K562 (cell line): ENCODE results near the gene DNAJC18. TPM values are rescaled to one million over a fixed set of nuclear protein-coding genes. Genes with fewer than 3 reads are reported as not detected.

ENCODE experiments used
- ATAC-seq: fragments of 200-7000 bp; cut with Tn5 transposase; 3 replicates; pipeline ENCODE4 v1.9.1; 2020; ENCODE audit warnings: moderate library complexity
- BruUV-seq: library from RNA; stranded (reverse); fragments of 400-500 nt; replicated peaks from 2 replicates; lab custom pipeline; 2021; lab: Mats Ljungman, UMichigan
- CTCF ChIA-PET: fragments of 300-600 bp; formaldehyde crosslinking; extraction: SDS; loops from one replicate; lab custom pipeline; 2021; ENCODE audit warnings: low intra/inter-chr PET ratio; lab: Yijun Ruan, JAX
- POLR2A ChIA-PET: fragments of 300-600, 350-650 bp; sonication (Branson Sonifier 250); formaldehyde crosslinking; extraction: SDS; loops from one replicate; lab custom pipeline; 2021; ENCODE audit warnings: antibody characterized with exemption, inconsistent platforms; lab: Yijun Ruan, JAX
- DNase-seq, 4 experiments: peaks; one replicate each; pipeline versions ENCODE4 v3.0.0 to v3.0.0-alpha.2; 2011 to 2018; ENCODE audit warnings: low spot score in 3 of 4, mixed read lengths in 3 of 4; ENCODE audit errors: extremely low read depth in 1 of 4
- FAIRE-seq: peaks from 2 replicates; lab custom pipeline; 2011; peaks lifted over from hg19 to GRCh38; lab: Jason Lieb, UNC
- H2AFZ ChIP-seq: 2 replicates; pipeline ENCODE4 v1.6.0; 2011; ENCODE audit warnings: low read depth, low read length, control low read depth, inconsistent platforms
- H3K27ac ChIP-seq: fragments of 200-600 bp; 3 replicates; pipeline ENCODE4 v1.8.0; 2011; ENCODE audit warnings: low read depth, mild to moderate bottlenecking, control low read depth, inconsistent platforms, low read length, moderate library complexity, mixed read lengths; ENCODE audit errors: extremely low read depth
- H3K27me3 ChIP-seq, 2 experiments: fragments of 300-600 bp in 1 of 2; 2 replicates in 1 of 2; 3 replicates in 1 of 2; pipeline versions ENCODE4 v1.6.0 to v1.8.0; 2011; ENCODE audit warnings: inconsistent platforms in 2 of 2, low read length in 2 of 2, mild to moderate bottlenecking in 1 of 2, mixed read lengths in 1 of 2, moderate library complexity in 1 of 2; ENCODE audit not compliant: control insufficient read depth in 2 of 2, insufficient read depth in 2 of 2
- H3K36me3 ChIP-seq: fragments of 300-600 bp; 3 replicates; pipeline ENCODE4 v1.8.0; 2011; ENCODE audit warnings: mild to moderate bottlenecking, low read length, inconsistent platforms; ENCODE audit not compliant: control insufficient read depth, insufficient read depth
- H3K4me1 ChIP-seq, 2 experiments: fragments of 200-600 bp in 1 of 2; replicated peaks in 1 of 2; 2 replicates in 1 of 2; 3 replicates in 1 of 2; pipeline versions ENCODE4 v1.5.1 to v1.8.0; 2011; ENCODE audit warnings: inconsistent platforms in 2 of 2, low read length in 2 of 2, mild to moderate bottlenecking in 1 of 2, mixed read lengths in 1 of 2, moderate library complexity in 1 of 2; ENCODE audit not compliant: control insufficient read depth in 2 of 2, insufficient read depth in 2 of 2
- H3K4me2 ChIP-seq: 2 replicates; pipeline ENCODE4 v1.6.1; 2011; ENCODE audit warnings: low read length, control low read depth, inconsistent platforms, mixed read lengths; ENCODE audit not compliant: insufficient read depth
- H3K4me3 ChIP-seq: fragments of 200-600 bp; sonication (generic), shearing (Covaris generic); 2 replicates; pipeline ENCODE4 v1.5.1; 2016; ENCODE audit warnings: control low read depth, inconsistent platforms
- H3K79me2 ChIP-seq: fragments of 200-600 bp; 3 replicates; pipeline ENCODE4 v1.8.0; 2011; ENCODE audit warnings: low read length, inconsistent platforms; ENCODE audit not compliant: control insufficient read depth, insufficient read depth
- H3K9ac ChIP-seq, 2 experiments: 2 replicates each; pipeline versions ENCODE4 v1.6.0 to v1.6.1; 2011; ENCODE audit warnings: low read depth in 2 of 2, low read length in 2 of 2, control low read depth in 1 of 2, inconsistent platforms in 1 of 2, mild to moderate bottlenecking in 1 of 2, mixed read lengths in 1 of 2; ENCODE audit not compliant: insufficient read depth in 1 of 2
- H3K9me1 ChIP-seq: one replicate; pipeline ENCODE4 v1.6.0; 2011; ENCODE audit warnings: inconsistent platforms, mild to moderate bottlenecking, low read length, moderate library complexity; ENCODE audit not compliant: control insufficient read depth, insufficient read depth
- H3K9me3 ChIP-seq: replicated peaks from 2 replicates; pipeline ENCODE4 v1.5.1; 2011; ENCODE audit warnings: low read depth, low read length, inconsistent platforms; ENCODE audit not compliant: control insufficient read depth, insufficient read depth
- H4K20me1 ChIP-seq: replicated peaks from 2 replicates; pipeline ENCODE4 v1.6.1; 2011; ENCODE audit warnings: low read length, inconsistent platforms, mixed read lengths; ENCODE audit not compliant: control insufficient read depth, insufficient read depth
- ARID1B ChIP-seq: fragments of 450-650 bp; IDR thresholded peaks from 2 replicates; pipeline ENCODE4 v1.6.1; 2016; ENCODE audit warnings: antibody characterized with exemption, mild to moderate bottlenecking, inconsistent platforms
- CBFA2T3 ChIP-seq: fragments of 450-650 bp; IDR thresholded peaks from 2 replicates; pipeline ENCODE4 v1.6.1; 2017
- DDX20 ChIP-seq: fragments of 450-650 bp; IDR thresholded peaks from 2 replicates; pipeline ENCODE4 v1.6.1; 2016; ENCODE audit warnings: missing genetic modification characterization, low read depth, mild to moderate bottlenecking, missing compliant biosample characterization, moderate library complexity
- FOSL1 ChIP-seq: fragments of 200-800 bp; sonication (Bioruptor generic); conservative IDR thresholded peaks from 2 replicates; pipeline ENCODE4 v1.6.1; 2016; ENCODE audit warnings: missing genetic modification characterization, missing compliant biosample characterization
- JUND ChIP-seq, 2 experiments: IDR thresholded peaks; 2 replicates in 1 of 2; 3 replicates in 1 of 2; pipeline ENCODE4 v1.6.1; 2011; ENCODE audit warnings: borderline replicate concordance in 2 of 2, low read depth in 2 of 2, low read length in 2 of 2, improper control_type of control experiment in 1 of 2, missing biosample characterization in 1 of 2, missing genetic modification characterization in 1 of 2, missing genetic modification reagents in 1 of 2
- PHF20 ChIP-seq: fragments of 450-650 bp; IDR thresholded peaks from 2 replicates; pipeline ENCODE4 v1.6.1; 2018; ENCODE audit not compliant: partially characterized antibody
- POU5F1 ChIP-seq: fragments of 150-350 bp; IDR thresholded peaks from 2 replicates; pipeline ENCODE4 v1.6.1; 2014; ENCODE audit warnings: borderline replicate concordance, low read length, low read depth, mild to moderate bottlenecking; ENCODE audit not compliant: partially characterized antibody
- PTTG1 ChIP-seq: fragments of 450-650 bp; IDR thresholded peaks from 2 replicates; pipeline ENCODE4 v1.6.1; 2016; ENCODE audit warnings: low read depth, mild to moderate bottlenecking, missing genetic modification characterization, missing compliant biosample characterization
- SETDB1 ChIP-seq: IDR thresholded peaks from one replicate; pipeline ENCODE4 v1.6.1; 2012; ENCODE audit warnings: low read length, control low read depth, inconsistent platforms
- SIN3A ChIP-seq, 2 experiments: fragments of 150-350 bp in 1 of 2; IDR thresholded peaks; 2 replicates each; pipeline ENCODE4 v1.6.1; 2011 to 2016; ENCODE audit warnings: borderline replicate concordance in 2 of 2, low read depth in 2 of 2, low read length in 2 of 2, mild to moderate bottlenecking in 2 of 2, moderate library complexity in 2 of 2; ENCODE audit not compliant: control insufficient read depth in 1 of 2
- TCF3 ChIP-seq: sonication (generic); formaldehyde crosslinking; IDR thresholded peaks from 2 replicates; pipeline ENCODE4 v1.4.0; 2020; ENCODE audit warnings: mild to moderate bottlenecking, missing genetic modification reagents
- TEAD4 ChIP-seq, 2 experiments: sonication (generic) in 1 of 2; formaldehyde crosslinking in 1 of 2; IDR thresholded peaks; 2 replicates each; pipeline versions ENCODE4 v1.6.1 to v1.8.0; 2012 to 2022; ENCODE audit warnings: borderline replicate concordance in 1 of 2, inconsistent platforms in 1 of 2, low read length in 1 of 2, mild to moderate bottlenecking in 1 of 2, missing genetic modification reagents in 1 of 2
- ZFP30 ChIP-seq: fragments of 250-450 bp; sonication (Bioruptor Pico); IDR thresholded peaks from 2 replicates; pipeline ENCODE4 v1.8.0; 2022; ENCODE audit warnings: moderate library complexity, mild to moderate bottlenecking, inconsistent platforms, borderline replicate concordance
- ZNF175 ChIP-seq: fragments of 200-800 bp; sonication (Bioruptor generic); IDR thresholded peaks from 2 replicates; pipeline ENCODE4 v1.6.1; 2016; ENCODE audit warnings: low read depth, mild to moderate bottlenecking, missing genetic modification characterization, missing compliant biosample characterization
- ZNF444 ChIP-seq: fragments of 250-450 bp; sonication (Bioruptor Pico); IDR thresholded peaks from 2 replicates; pipeline ENCODE4 v1.4.0; 2020; ENCODE audit warnings: mild to moderate bottlenecking, moderate library complexity
- WGBS: fragments of 100-300 bp; shearing (Covaris generic); methylation state at CpG from one replicate; pipeline ENCODE4 v1.1.6; 2016; ENCODE audit warnings: low coverage, mixed read lengths; ENCODE audit not compliant: insufficient coverage; ENCODE audit errors: missing lambda C conversion rate; 5-methylcytosine and 5-hydroxymethylcytosine counted together
- in situ Hi-C: fragments of 300-500 bp; cut with MboI; formaldehyde crosslinking; loops from 4 replicates; pipeline ENCODE4 v1.15.0; 2018; ENCODE audit warnings: inconsistent platforms, mixed read lengths
- intact Hi-C: fragments of 100-400 bp; cut with micrococcal nuclease; formaldehyde crosslinking; loops from 2 replicates; pipeline ENCODE4 v1.14.2; 2022
- polyA plus RNA-seq, 8 experiments: library from polyadenylated mRNA; depleted of rRNA in 4 of 8; stranded (reverse) in 5 of 8; unstranded in 3 of 8; fragments of >200 nt; fragmentation: Nextera tagmentation in 2 of 8; fragmentation: Illumina TruSeq in 1 of 8; extraction: Ambion mirVana in 2 of 8; extraction: Trizol in 1 of 8; gene quantifications; 2 replicates each; pipeline versions ENCODE4 v1.2.1 to v1.2.3, GENCODE V29; 2011 to 2014; ENCODE audit warnings: inconsistent platforms in 1 of 8, missing spikeins in 1 of 8
- total RNA-seq, 7 experiments: library from RNA; depleted of rRNA in 6 of 7; stranded (reverse); fragments of >200 nt in 6 of 7; fragmentation: Illumina TruSeq in 2 of 7; extraction: Trizol in 2 of 7; gene quantifications; 2 replicates each; pipeline versions ENCODE4 v1.2.1 to v1.2.3, GENCODE V29; 2011 to 2021; ENCODE audit warnings: low replicate concordance in 1 of 7
- TF ChIP-seq, protein P1 (sequence below): fragments of 250-450 bp; sonication (Bioruptor Pico); IDR thresholded peaks from 2 replicates; pipeline ENCODE4 v1.4.0; 2020; ENCODE audit warnings: borderline replicate concordance
- TF ChIP-seq, protein P2 (sequence below): fragments of 200-800 bp; sonication (Bioruptor generic); IDR thresholded peaks from 2 replicates; pipeline ENCODE4 v1.6.1; 2017; ENCODE audit warnings: missing genetic modification characterization, missing compliant biosample characterization

DNAJC18 gene
- total and polyA plus RNA-seq, 9 of the 15 experiments (the other 6 are each of a cell fraction or from before 2014, with no cell fraction given), result 1.5 to 13.3 (median 7.5) TPM

DNA sequence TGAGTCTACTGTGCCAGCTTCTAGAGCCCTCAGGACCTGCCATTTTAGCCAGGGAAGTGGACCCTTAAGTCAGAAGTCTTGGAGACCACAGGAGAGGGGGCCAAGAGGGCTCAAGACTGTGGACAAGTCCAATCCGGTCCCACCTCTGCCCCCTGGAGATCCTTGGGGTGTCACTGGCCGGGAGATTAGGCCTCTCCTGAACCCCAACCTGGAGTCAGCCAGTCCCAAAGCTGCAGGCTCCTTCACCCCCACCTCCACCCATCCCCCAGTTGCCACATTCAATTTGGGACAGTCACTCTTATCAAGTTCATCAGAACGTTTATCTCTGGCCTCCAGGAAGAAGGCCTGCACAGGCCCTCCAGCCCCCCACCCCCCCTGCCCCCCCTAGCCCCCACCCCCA, 56.5 kb downstream of the DNAJC18 start:
- TF ChIP-seq ZFP30 (CRISPR knock-in tag) (no peak), CBFA2T3 (0 out of 2 replicates have a peak, but pooled peaks have one; percentile 18), PHF20 (no peak), ARID1B (peak; percentile 42; the same call in 1 of the 2 replicates), ZNF175 (CRISPR knock-in tag) (no peak), TEAD4 (IDR thresholded peaks at IDR 0.05; ENCODE audit: low read length) (peak; percentile 35; the same call in 1 of the 2 replicates), TEAD4 (CRISPR knock-in tag; IDR thresholded peaks at IDR 0.05; ENCODE audit: borderline replicate concordance) (no peak), POU5F1 (no peak), TCF3 (no peak), SETDB1 (no peak), FOSL1 (tag) (0 out of 2 replicates have a peak, but pooled peaks have one; percentile 21), JUND (IDR thresholded peaks at IDR 0.05; ENCODE audit: borderline replicate concordance, low read depth, low read length) (peak; percentile 3; the same call in 1 of the 2 replicates), JUND (tag; IDR thresholded peaks at IDR 0.05; ENCODE audit: borderline replicate concordance, low read depth, low read length) (no peak), DDX20 (tag) (no peak), ZNF444 (CRISPR knock-in tag) (no peak), PTTG1 (tag) (no peak), SIN3A (IDR thresholded peaks at IDR 0.05; ENCODE audit: borderline replicate concordance in 2 of 2, control insufficient read depth in 1 of 2, low read depth in 2 of 2, low read length in 2 of 2) (no peak)
- TF ChIP-seq, protein P1, sequence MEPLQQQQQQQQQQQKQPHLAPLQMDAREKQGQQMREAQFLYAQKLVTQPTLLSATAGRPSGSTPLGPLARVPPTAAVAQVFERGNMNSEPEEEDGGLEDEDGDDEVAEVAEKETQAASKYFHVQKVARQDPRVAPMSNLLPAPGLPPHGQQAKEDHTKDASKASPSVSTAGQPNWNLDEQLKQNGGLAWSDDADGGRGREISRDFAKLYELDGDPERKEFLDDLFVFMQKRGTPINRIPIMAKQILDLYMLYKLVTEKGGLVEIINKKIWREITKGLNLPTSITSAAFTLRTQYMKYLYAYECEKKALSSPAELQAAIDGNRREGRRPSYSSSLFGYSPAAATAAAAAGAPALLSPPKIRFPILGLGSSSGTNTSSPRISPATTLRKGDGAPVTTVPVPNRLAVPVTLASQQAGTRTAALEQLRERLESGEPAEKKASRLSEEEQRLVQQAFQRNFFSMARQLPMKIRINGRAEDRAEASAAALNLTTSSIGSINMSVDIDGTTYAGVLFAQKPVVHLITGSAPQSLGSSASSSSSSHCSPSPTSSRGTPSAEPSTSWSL (CRISPR knock-in tag), result no peak
- TF ChIP-seq, protein P2, sequence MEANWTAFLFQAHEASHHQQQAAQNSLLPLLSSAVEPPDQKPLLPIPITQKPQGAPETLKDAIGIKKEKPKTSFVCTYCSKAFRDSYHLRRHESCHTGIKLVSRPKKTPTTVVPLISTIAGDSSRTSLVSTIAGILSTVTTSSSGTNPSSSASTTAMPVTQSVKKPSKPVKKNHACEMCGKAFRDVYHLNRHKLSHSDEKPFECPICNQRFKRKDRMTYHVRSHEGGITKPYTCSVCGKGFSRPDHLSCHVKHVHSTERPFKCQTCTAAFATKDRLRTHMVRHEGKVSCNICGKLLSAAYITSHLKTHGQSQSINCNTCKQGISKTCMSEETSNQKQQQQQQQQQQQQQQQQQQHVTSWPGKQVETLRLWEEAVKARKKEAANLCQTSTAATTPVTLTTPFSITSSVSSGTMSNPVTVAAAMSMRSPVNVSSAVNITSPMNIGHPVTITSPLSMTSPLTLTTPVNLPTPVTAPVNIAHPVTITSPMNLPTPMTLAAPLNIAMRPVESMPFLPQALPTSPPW, result peak; percentile 79
- H3K4me2 ChIP-seq, result no peak overlapping the region
- POLR2A ChIA-PET, result interaction anchor here (0.5 to 1.8 kb wide), 7 partner anchors 11 to 768 kb away, joined by 3 to 8 read pairs (median 4); partner anchors contain the start of genes MATR3, SPATA24 and STING1
- no peaks in the 10 kb centered on the region for H4K20me1 ChIP-seq
- peak in 1 of 4 experiments; percentile 10 for DNase-seq
- H3K9me3 ChIP-seq, result no peaks in the 10 kb centered on the region; the same call in 1 of the 2 replicates
- H3K27ac ChIP-seq, result no peak overlapping the region
- FAIRE-seq, result no peak
- no peaks in the 10 kb centered on the region for H3K27me3 ChIP-seq
- no peaks in the 10 kb centered on the region for H3K36me3 ChIP-seq
- peak overlapping the region in 1 of 2 experiments; percentile 68; a peak in 2 of 4 replicates for H3K9ac ChIP-seq
- CTCF ChIA-PET, result no interaction called here
- 7% methylated on average over 2 of the region's 3 CpGs for WGBS
- in situ Hi-C loops, result no loop called here
- intact Hi-C loops, result no loop called here
- no peak overlapping the region for H3K4me3 ChIP-seq
- H3K79me2 ChIP-seq, result no peaks in the 10 kb centered on the region
- H2AFZ ChIP-seq, result no peak overlapping the region
- no peaks in the 10 kb centered on the region for H3K9me1 ChIP-seq
- no peak for ATAC-seq
- BruUV-seq, result no TSS peak
- H3K4me1 ChIP-seq, result peaks cover 26 to 63% of the 10 kb centered on the region in 2 experiments; a peak in 4 of 5 replicates
